Stimulated activated naive CD4-positive, alpha-beta T cell treated with Interleukin-2 at 50 U/mL for 16 hours (primary cell): Measurements from ENCODE around the gene KCNJ12.
"Not testable (repeated sequence)": the region's sequence is repeated elsewhere in the genome, so short reads cannot be mapped to it uniquely, and the experiment has no call there.

Experiments
- DNase-seq: peaks from one replicate; lab custom pipeline; 2025; lab: John Stamatoyannopoulos, UW

The KCNJ12 gene

DNA sequence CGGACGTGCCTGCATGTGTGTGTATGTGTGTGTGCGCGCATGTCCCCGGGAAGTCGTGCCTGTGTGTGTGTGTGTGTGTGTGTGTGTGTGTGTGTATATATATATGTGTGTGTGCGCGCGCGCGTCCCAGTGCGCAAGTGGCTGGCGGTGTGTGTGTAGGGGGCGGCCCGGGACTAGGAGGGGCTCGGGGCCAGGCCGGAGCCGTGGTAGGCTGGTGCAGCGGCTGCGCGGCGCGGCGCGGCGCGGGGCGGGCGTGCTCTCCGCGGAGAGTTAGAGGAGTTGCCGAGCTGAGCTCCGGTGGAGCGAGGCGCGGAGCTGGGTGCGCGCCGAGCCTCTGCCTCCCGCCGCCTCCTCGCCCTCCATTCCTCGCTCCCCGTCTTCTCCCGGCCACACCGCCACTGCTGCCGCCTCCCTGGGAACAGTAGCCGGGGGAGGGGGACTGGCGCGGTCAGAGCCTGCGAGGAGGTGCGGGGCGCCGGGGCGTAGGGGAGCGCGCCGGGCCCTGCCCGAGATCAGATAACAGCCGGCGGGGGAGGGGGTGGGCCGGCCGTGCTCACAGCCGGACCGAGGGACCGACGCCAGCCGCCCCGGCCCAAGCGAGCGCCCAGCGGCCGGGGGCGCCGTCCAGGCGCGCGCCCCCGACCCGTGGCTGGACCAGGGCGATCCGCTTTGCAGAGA, at the start of gene KCNJ12:
Gene KCNJ12 (plus strand): TSS at position 277 of the 678 bp plus-strand sequence. CDS start 38,986 bp downstream, outside the sequence.
- DNase-seq, result no peak

DNA sequence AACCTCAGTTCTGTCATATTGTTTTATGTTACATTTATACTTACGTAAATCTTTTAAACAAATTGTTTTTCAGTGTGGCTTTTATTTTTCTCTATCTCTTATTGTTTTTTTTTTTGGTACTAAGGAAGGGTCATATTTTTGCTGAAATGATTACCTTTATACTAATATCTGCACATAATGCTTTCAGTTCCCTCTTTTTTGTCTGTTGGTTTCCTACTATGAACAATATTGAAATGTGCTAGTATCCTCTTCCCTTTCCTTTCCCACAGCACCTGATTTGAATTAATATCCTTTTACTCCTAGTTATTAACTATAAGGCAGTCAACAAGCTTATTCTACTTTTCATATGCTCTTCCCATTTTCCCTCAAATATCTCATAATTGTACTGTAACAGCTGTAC, 48.2 kb upstream of the KCNJ12 start:
- not testable (repeated sequence) for DNase-seq

DNA sequence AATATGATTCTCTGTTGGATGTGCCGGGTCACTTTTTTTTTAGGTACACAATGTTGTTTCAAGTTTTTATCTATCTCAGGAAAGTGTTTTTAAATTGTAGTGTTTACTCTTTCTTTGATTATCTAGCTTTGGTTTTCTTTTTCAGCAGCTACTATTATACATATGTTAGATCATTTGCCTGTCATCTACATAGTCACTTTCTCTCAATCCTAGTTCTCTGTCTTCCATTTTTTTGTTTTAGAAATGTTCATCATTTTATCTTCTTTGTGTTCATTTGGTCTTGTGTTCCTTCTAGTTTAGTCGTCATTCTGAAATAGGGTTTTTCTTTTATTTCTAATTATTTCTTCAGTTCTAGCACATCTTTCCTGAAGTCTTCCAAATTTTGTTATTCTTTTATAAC, 47.4 kb upstream of the KCNJ12 start:
- not testable (repeated sequence) for DNase-seq

DNA sequence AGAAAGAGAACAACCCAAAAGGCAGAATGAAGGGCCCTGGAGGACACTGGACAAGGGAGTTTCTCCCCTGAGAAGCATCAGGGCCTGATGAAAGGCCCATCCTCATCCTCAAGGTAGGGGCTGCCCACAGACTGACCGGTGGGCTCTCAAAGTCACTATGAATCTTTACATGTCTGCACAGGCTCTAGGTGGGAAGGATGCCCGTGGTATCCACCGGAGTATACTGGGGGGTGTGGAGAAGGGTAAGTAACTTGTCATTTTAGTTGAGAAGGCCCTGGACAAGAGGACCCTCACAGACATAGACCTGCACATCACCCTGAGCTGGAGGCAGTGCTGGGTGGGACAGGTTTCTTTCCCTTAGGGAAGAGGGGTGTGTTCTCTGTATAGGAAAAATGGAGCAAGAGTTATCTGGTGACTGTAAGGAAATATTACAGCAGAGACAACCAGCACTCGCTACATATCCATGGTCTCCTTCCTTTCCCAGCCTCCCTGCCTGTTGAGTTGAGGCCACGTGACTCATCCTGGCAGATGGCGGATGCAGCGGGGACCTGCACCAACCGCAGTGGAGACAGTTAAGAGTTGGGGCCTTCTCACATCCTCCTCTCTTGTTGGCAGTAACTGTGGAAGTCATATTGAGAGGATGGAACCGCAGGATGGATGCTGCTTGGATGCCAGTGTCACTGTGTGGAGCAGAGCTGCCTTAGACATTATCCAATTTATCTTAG, 45.6 kb upstream of the KCNJ12 start:
- DNase-seq, result no peak

DNA sequence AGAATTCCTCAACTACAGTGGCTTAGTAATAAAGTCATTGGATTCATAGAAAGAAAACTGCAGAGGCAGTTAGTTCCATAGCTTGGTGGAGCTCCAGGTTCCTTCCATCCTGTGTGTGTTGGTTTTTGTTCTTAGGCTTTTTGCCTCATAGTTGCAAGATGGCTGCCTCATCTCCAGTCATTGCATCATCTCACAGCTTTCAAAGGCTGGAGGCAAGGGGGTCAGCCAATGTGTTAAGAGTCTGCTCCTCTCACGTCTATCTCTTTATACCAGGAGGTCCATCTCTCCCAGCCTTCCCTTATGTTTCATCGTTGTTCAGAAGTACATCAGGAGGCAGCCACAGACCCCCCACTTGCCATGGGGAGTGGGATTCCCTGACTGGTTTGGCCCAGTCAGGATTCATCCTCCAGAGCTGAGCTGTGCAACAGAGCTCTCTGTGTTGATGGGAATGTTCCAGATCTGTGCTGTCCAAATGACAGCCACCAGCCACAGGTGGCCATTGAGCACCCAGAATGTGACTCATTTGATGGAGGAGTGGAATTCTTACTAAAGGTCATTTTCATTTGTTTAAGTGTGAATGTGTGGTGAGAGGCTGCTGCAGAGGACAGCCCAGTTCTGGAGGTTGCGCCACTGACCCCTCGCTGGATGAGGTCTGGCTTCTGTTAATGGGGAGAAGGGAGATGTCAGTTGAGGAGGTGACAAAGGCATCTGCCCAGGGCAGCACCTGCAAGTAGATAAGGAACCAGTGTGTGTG, 39.4 kb upstream of the KCNJ12 start:
- DNase-seq, result not testable (repeated sequence)

DNA sequence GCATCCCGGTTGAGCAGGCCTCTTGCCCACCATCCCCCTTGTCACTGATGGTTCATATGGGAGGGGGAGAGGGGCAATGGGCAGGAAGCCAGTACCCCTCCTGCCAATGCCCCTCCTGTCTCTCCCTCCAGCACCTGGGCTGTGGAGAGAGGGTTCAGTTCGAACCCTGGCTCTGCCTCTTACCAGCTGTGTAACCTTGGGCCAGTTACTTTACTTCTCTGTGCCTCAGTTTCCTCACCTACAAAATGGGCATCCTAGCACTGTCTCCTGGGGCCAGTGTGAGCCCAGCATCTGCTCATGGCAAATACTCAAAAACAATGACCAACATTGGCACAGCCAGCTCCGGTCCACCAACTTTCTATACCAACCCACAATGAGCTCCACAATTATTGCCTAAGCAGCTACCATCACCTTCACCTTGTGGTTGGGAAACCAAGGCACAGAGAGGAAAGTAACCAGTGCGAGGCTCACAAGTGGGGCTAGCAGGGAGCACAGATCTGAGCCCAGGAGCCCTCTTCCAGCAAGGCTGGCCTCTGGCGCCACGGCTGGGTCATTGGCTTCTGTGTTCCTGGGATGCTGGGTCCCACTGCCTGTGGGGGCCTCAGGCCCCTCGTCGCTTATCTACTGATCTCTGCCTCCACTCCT, 38.1 kb upstream of the KCNJ12 start:
- DNase-seq, result not testable (repeated sequence)

DNA sequence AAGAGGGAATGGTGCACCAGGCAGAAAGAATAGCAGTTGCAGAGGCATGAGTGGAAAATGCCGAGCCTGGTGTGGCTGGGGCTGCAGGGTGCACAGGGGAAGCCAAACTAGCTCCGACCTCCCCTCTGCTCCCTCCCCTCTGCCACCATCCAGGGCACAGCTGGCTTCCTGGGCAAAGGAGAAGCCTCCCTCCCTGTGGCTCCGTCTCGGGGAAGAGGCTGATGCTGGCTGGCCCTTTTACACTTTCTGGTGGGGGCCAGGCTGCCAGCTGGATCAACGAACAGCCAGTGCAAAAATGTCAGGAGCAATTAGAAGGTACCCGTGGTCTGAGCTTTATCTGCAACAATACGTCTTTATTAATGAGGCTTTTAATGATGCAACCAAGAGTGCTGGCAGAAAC, 37.1 kb upstream of the KCNJ12 start:
- no peak for DNase-seq

DNA sequence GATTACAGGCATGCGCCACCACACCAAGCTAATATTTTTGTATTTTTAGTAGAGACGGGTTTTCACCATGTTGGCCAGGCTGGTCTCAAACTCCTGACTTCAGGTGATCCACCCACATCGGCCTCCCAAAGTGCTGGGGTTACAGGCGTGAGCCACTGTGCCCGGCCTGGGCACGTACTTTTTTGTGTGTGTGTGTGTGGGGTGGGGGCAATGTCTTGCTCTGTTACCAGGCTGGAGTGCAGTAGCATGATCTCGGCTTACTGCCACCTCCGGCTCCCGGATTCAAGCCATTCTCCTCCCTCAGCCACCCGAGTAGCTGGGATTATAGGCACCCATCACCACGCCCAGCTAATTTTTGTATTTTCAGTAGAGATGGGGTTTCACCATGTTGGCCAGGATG, 36.6 kb upstream of the KCNJ12 start:
- not testable (repeated sequence) for DNase-seq

DNA sequence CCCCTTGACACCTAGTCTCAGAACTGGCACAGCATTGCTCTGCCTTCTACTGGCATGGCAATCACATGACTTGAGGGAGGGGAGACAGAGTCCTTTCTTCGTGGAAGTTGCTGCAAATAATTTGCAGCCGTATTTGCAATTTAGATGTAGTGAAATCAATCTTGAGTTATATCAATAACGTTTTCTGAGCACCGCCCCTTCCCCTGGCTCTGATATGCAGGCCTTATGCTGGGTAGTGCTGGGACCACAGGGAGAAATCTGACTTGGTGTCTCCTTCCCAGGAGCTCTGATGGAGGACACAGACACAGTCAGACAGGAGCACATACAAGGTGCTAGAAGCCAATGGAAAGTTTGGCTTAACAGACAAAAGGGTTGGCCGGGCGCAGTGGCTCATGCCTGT, 35.8 kb upstream of the KCNJ12 start:
- DNase-seq, result not testable (repeated sequence)

DNA sequence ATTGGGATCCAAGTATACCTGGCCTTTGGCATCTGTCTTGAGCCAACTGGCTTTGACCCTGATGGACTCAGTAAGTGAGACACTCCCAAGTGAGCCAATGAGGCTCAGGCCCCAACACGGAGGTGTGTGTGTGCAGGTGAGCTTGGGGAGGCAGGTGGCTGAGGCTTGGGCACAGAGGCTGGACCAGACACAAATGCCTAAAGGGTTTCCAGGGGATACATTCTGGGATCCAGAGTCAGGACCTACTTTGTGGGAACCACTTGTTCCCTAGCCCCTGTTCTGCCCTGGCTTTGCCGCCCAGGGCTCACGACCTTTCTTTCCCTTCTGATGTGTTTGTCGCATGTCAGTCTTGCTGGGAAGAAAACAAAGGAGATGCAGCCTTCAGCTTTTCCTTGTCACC, 34.9 kb upstream of the KCNJ12 start:
- not testable (repeated sequence) for DNase-seq

DNA sequence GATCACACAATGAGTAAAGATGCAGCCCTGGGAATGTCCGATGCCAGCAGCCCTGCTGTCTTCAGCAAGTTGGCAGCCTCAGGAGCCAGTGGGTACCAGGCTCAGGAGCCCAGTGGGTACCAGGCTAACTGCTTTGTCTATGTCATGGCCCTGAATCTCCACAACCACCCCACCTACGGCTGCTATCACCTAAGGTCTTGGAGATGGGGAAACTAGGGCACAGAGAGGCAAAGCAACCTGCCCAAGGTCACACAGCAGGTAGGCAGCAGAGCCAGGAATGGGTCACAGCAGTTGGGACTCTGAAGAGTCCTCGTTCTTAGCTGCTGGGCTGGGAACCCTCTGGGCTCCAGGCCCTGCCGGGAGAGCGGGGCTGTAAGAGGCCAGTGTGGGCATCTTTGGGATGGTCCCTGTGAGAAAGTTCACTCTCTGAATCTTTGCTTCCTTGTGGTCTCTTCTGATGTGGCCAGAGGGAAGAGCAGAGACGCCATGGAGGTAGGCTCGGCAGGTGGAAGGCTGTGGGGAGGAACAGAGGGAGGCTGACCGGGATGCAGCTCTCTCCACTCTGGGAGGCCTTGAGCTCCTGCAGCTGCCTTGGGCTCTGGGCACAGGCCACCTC, 34.1 kb upstream of the KCNJ12 start:
- not testable (repeated sequence) for DNase-seq

DNA sequence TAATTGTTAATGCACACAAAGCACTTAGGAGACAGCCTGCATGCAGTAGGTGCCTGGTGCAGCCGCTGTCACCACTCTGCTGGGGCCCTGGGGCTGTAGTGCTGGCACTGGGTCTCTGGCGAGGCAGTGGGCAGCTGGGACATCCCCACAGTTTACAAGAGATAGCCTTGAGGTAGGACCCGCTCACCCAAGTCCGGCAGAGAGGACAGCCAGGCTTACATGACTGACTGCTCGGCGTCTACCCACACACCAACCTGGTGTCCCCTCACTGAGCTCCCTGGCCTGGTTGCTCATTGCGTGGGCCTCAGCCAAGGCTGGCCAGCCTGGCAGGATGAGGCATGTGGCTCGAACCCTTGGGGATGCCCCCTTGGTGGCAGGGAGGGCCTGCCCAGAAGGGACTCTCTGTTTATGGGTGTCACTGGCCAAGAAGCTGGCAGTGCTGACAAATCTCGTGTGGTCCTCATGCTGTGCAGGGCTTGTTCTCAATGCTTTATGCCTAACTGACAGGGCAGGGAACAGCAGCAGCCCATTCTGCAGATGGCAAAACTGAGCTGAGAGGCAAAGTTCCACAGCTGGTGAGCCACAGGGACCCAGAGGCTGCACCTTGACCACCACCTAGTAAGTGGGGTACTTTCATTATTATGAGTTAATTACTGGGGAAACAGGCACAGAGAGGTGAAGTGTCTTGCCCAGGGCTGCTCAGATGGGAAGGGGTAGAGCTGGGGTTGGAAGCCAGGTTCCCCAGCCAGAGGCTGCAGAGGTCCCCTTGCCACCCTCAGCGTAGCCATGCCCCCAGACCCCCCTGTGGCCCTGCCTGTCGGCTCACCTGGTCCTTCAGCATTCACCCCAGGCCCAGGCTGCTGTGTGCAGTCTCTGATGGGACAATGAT, 32.9 kb upstream of the KCNJ12 start:
- DNase-seq, result not testable (repeated sequence)

DNA sequence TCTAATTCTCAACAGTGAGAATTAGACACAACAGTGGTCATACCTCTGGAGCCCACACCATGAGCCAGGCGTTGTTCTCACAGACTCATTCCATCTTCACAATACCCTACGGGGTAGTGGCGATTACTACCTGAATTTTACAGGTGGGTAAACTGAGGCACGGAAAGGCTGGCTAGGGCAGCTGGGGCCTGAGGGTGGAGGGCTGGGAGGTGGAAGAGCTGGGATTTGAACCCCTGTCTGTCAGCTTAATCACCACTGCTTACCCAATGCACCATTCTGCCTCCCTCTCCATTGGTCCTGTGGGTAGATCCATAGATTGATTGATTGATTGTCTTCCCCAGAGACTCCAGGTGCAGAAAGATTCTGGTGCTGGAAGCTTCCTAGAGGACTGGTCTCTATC, 31.4 kb upstream of the KCNJ12 start:
- not testable (repeated sequence) for DNase-seq

DNA sequence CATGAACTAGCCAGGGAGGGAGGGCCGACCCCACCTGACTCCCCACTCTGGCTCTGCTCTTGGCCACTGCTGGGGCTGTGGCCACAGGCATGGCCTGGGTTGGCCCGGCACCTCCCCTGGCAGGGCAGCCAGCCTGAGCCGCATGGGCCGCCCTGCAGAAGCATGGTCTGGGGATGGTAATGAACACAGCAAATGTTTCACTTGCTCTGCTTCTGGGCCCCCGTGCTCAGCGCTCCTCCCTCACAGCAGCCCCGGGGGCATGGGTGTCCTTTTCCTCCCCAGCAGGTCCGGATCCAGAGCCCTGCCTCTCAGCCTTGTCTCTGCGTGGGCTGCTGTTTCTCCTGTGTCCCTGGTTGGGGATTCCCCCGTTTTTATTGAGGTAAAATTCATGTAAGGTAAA, 30.9 kb upstream of the KCNJ12 start:
- no peak for DNase-seq

DNA sequence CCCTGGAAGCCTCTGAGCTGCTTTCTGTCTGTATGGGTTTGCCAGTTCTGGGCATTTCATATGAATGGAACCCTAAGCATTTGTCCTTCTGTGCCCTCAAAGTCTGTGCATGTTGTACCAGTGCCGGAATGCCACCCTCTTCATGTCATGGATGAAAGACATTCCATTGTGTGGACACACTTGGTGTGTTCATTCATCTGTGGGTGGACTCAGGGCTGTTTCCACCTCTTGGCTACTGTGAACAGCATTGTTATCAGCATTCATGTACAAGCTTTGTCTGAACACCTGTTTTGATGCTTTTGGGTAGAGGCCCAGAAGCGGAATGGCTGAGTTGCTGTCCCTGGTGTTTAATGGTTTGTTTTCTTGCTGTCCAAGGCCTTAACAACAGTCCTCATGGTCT, 30.1 kb upstream of the KCNJ12 start:
- not testable (repeated sequence) for DNase-seq

DNA sequence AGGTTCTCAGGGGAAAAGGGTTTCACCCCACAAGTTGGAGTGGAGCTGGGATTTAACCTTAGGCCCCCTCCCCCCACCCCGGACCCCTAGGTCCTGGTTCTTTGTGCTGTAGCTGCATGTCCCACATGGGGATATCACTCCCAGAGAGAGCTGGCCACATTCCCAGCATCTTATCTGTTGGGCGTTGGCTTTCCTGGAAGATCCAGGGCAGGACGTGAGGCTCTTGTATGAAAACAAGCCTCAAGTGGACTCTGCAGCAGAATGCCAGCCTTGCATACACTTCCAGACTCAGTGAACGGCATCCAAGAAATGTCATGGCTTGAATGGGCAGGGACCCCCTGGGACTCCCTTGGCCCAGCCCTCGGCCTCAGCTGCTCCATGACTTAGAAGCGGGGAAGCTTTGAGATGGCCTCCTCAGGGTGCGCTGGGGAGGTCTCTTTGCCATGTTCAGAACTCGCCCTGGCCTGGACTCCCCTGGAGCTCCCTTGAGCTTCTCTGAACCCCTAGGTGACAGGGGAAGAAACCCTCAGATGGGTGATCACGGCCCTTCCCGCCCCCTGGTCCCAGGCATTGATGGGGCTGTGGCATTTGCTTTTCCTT, 29.4 kb upstream of the KCNJ12 start:
- not testable (repeated sequence) for DNase-seq

DNA sequence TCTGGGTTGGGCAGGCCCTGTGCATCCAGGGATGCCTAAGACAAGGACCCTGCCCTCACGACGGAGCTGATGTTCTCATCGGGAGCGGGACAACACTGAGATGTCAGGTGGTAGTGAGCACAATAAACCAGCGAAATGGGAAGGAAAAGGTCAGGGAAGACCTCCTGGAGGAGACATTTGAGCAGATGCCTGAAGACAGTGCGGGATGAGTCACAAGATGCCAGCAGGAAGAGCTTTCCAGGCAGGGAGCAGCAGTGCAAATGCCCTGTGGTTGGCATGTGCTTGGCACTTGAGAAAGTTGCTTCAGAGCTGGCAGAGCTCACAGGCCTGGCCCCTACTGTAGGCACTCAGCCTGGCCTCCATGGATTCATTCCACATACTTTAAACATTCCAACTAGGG, 28.5 kb upstream of the KCNJ12 start:
- not testable (repeated sequence) for DNase-seq

DNA sequence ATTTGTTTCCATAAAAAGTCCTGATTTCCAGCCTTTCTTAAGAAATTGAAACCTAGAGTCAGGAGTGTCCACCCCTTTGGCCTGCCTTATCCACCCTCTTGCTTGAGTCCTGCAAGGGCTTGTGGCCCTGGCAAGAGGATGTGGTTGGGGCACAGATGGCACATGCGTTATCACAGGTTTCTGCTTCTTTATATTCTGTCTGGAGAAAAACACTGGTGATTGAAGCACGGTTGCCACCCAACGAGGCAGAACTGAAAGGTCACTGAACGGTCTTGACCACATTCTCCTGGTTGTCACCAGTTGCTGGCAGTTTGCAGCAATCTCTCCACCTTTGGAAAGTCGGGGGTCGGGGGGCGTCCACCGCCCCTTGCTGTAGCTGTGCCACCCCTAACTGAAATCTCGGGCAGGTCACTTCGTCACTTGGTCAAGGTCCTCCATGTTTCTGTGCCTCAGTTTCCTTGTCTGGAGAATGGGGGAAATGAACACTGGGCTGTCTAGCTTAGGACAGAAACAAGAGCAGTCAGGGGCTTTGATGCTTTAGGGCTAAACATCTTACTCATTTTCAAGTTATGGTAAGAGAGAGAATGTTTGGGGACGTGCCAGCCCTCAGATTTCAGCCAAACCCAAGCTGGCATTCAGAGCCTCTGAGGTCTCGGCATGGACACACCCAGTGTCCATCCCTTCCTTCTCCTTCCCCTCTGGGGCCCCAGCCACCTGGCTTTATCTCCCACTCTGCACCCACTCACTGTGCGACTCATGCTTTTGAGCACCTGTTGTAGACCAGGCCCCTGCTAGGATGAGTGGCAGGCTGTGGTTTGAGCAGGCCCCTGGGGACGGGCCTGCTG, 27.9 kb upstream of the KCNJ12 start:
- not testable (repeated sequence) for DNase-seq

DNA sequence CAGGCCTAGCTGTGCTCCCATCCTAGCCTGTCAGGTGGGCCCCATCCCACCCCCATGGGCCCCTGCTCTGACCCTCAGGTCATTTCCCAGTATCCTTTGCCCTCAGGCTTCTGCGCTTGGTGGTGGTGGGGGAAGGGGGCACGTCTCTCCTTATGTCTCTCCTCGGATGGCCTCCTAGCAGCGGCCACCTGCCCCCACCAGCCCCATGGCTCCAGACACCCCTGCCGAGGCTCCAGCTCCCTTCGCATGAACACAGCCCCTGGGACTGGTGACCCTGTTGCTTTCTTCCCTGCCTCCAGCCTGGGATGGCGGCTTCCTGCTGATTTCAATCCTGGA, 27.3 kb upstream of the KCNJ12 start:
- not testable (repeated sequence) for DNase-seq
